Endothelial cell of umbilical vein (primary cell): ENCODE data around the gene COL16A1. TPM values are rescaled to one million over a fixed set of nuclear protein-coding genes. Genes with fewer than 3 reads are reported as not detected.

Experiments used
- BruUV-seq: library from RNA; stranded (reverse); fragments of 400-500 nt; replicated peaks from 2 replicates; lab custom pipeline; 2021; lab: Mats Ljungman, UMichigan
- CTCF ChIA-PET: fragments of 300-600, 350-600 bp; sonication (Branson Sonifier 250); formaldehyde crosslinking; loops from one replicate; lab custom pipeline; 2021; ENCODE audit warnings: antibody characterized with exemption, inconsistent platforms; lab: Charles Lee
- POLR2A ChIA-PET: fragments of 300-600, 350-600 bp; sonication (Branson Sonifier 250); formaldehyde crosslinking; loops from one replicate; lab custom pipeline; 2021; ENCODE audit warnings: antibody characterized with exemption, inconsistent platforms; lab: Charles Lee
- DNase-seq: peaks from one replicate; pipeline ENCODE4 v3.0.0-alpha.2; 2011; ENCODE audit warnings: low read depth, low spot score
- FAIRE-seq: peaks from 2 replicates; lab custom pipeline; 2011; peaks lifted over from hg19 to GRCh38; lab: Jason Lieb, UNC
- H2AFZ ChIP-seq: 2 replicates; pipeline ENCODE4 v1.6.0; 2012; ENCODE audit warnings: low read depth, low read length, control low read depth, inconsistent platforms
- H3K27ac ChIP-seq: 2 replicates; pipeline ENCODE4 v1.5.1; 2011; ENCODE audit warnings: low read depth, mild to moderate bottlenecking, control low read depth, low read length, moderate library complexity; ENCODE audit not compliant: insufficient read depth
- H3K27me3 ChIP-seq, 2 experiments: 2 replicates each; pipeline versions ENCODE4 v1.6.0 to v1.6.1; 2011; ENCODE audit warnings: low read length in 2 of 2, mixed read lengths in 1 of 2; ENCODE audit not compliant: control insufficient read depth in 2 of 2, insufficient read depth in 2 of 2
- H3K36me3 ChIP-seq, 2 experiments: 2 replicates in 1 of 2; 3 replicates in 1 of 2; pipeline ENCODE4 v1.5.1; 2011; ENCODE audit warnings: low read length in 2 of 2, mild to moderate bottlenecking in 1 of 2, moderate library complexity in 1 of 2; ENCODE audit not compliant: control insufficient read depth in 2 of 2, insufficient read depth in 2 of 2; ENCODE audit errors: extremely low read depth in 1 of 2
- H3K4me1 ChIP-seq: 3 replicates; pipeline ENCODE4 v1.5.1; 2011; ENCODE audit warnings: mild to moderate bottlenecking, low read length; ENCODE audit not compliant: control insufficient read depth, insufficient read depth; ENCODE audit errors: extremely low read depth
- H3K4me2 ChIP-seq: 2 replicates; pipeline ENCODE4 v1.6.1; 2011; ENCODE audit warnings: low read length, control low read depth, mixed read lengths; ENCODE audit not compliant: insufficient read depth
- H3K4me3 ChIP-seq, 3 experiments: fragments of 200-600 bp in 1 of 3; sonication (generic), shearing (Covaris generic) in 1 of 3; replicated peaks in 1 of 3; 2 replicates each; pipeline ENCODE4 v1.5.1; 2011 to 2016; ENCODE audit warnings: control low read depth in 3 of 3, low read length in 3 of 3, mild to moderate bottlenecking in 2 of 3, inconsistent platforms in 1 of 3, low read depth in 1 of 3, moderate library complexity in 1 of 3; ENCODE audit not compliant: insufficient read depth in 1 of 3
- H3K79me2 ChIP-seq: 2 replicates; pipeline ENCODE4 v1.6.0; 2012; ENCODE audit warnings: low read length, inconsistent platforms; ENCODE audit not compliant: control insufficient read depth, insufficient read depth
- H3K9ac ChIP-seq: replicated peaks from 2 replicates; pipeline ENCODE3; 2011; ENCODE audit warnings: low read length, control low read depth; ENCODE audit not compliant: insufficient read depth; ENCODE audit errors: extremely low read depth
- H3K9me1 ChIP-seq: replicated peaks from 3 replicates; pipeline ENCODE4 v1.6.0; 2011; ENCODE audit warnings: mild to moderate bottlenecking, low read length; ENCODE audit not compliant: control insufficient read depth, insufficient read depth; ENCODE audit errors: extremely low read depth
- H3K9me3 ChIP-seq: replicated peaks from 2 replicates; pipeline ENCODE4 v1.5.1; 2012; ENCODE audit warnings: low read length, inconsistent platforms; ENCODE audit not compliant: control insufficient read depth, insufficient read depth
- H4K20me1 ChIP-seq: replicated peaks from 2 replicates; pipeline ENCODE3; 2011; ENCODE audit warnings: mild to moderate bottlenecking, low read length; ENCODE audit not compliant: control insufficient read depth, insufficient read depth; ENCODE audit errors: extremely low read depth
- EZH2 ChIP-seq: IDR thresholded peaks from 2 replicates; pipeline ENCODE4 v1.6.1; 2012; ENCODE audit warnings: borderline replicate concordance, low read depth, mild to moderate bottlenecking, moderate library complexity, low read length, inconsistent platforms; ENCODE audit not compliant: severe bottlenecking
- FOS ChIP-seq: IDR thresholded peaks from 2 replicates; pipeline ENCODE4 v1.6.1; 2011; ENCODE audit warnings: mild to moderate bottlenecking, low read length, moderate library complexity, borderline replicate concordance; ENCODE audit not compliant: insufficient read depth
- GATA2 ChIP-seq: IDR thresholded peaks from 2 replicates; pipeline ENCODE4 v1.7.0; 2011; ENCODE audit warnings: low read depth, mild to moderate bottlenecking, moderate library complexity, mixed read lengths, low read length; ENCODE audit not compliant: insufficient read length, insufficient read depth
- JUN ChIP-seq: IDR thresholded peaks from 2 replicates; pipeline ENCODE4 v1.6.1; 2011; ENCODE audit warnings: borderline replicate concordance, low read depth; ENCODE audit not compliant: insufficient read length, insufficient read depth
- MYC ChIP-seq: IDR thresholded peaks from one replicate; pipeline ENCODE4 v1.6.1; 2011; ENCODE audit warnings: mild to moderate bottlenecking, low read depth, low read length
- POLR2A ChIP-seq: IDR thresholded peaks from 2 replicates; pipeline ENCODE4 v1.6.1; 2012; ENCODE audit warnings: low read depth, mild to moderate bottlenecking, control low read depth, low read length
- POLR2AphosphoS5 ChIP-seq: IDR thresholded peaks from 2 replicates; pipeline ENCODE4 v1.6.1; 2012; ENCODE audit warnings: low read depth, mild to moderate bottlenecking, control low read depth, low read length, moderate library complexity; ENCODE audit not compliant: insufficient read depth
- dilution Hi-C: fragments of 300-500 bp; cut with MboI; formaldehyde crosslinking; loops from one replicate; pipeline ENCODE4 v1.15.0; 2019; ENCODE audit warnings: low sequenced_read_pairs; ENCODE audit not compliant: extremely low pct_ligation_motif_present
- intact Hi-C: fragments of 100-400 bp; cut with micrococcal nuclease; formaldehyde crosslinking; loops from one replicate; pipeline ENCODE4 v1.10.0; 2022
- polyA plus RNA-seq, 4 experiments: library from polyadenylated mRNA; depleted of rRNA in 3 of 4; stranded (reverse) in 3 of 4; unstranded in 1 of 4; fragments of >200 nt; gene quantifications; 2 replicates each; pipeline versions ENCODE4 v1.2.1 to v1.2.3, GENCODE V29; 2011 to 2012; ENCODE audit warnings: missing spikeins in 1 of 4
- total RNA-seq: library from RNA; stranded (reverse); gene quantifications from 2 replicates; pipeline ENCODE4 v1.2.3, GENCODE V29; 2021
- TF ChIP-seq, protein P1 (sequence below), 2 donors: IDR thresholded peaks; 1 replicate in 1 of 2; 2 replicates in 1 of 2; pipeline ENCODE4 v1.5.1; 2011; ENCODE audit warnings: low read length in 2 of 2, mild to moderate bottlenecking in 2 of 2, moderate library complexity in 2 of 2, control low read depth in 1 of 2, inconsistent platforms in 1 of 2, low read depth in 1 of 2; ENCODE audit not compliant: insufficient read depth in 1 of 2; ENCODE audit errors: extremely low read depth in 1 of 2
- TF ChIP-seq, protein P2 (sequence below): IDR thresholded peaks from 2 replicates; pipeline ENCODE4 v1.6.1; 2011; ENCODE audit not compliant: insufficient read depth, insufficient read length

The COL16A1 gene
- total and polyA plus RNA-seq, 2 donors (not counting 3 experiments of a cell fraction or from before 2014, with no cell fraction given), result 0.68 to 1.2 TPM

DNA sequence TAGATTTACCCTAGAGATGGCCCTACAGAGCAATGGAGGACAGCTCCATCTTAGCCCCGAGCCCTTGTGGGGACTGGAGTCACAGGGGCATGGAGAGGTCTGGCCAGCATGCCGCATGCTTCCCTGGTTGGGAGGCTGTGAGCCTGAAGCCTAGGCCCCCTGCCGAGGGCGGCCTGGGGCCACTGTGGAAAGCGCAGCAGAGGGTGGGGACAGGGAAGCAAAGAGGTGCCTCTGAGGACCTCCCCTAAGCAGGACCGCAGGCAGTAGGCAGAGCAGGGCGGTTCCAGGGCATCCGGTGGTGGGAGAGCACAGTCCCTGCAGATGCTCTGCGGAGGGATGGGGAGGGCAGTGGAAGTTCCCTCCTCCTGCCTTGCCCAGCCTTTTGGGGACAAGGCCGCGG lies 32.7 kb downstream of the COL16A1 start:
- no peaks in the 10 kb centered on the region for H3K36me3 ChIP-seq
- no peak overlapping the region for H2AFZ ChIP-seq
- dilution Hi-C loops (no loop called here), intact Hi-C loops (loop anchor here (2.0 kb wide), 1 partner anchor 16 kb away; no protein-coding TSS in a partner anchor)
- H3K79me2 ChIP-seq, result no peaks in the 10 kb centered on the region
- POLR2A ChIA-PET, result no interaction called here
- CTCF ChIA-PET, result interaction anchor here (1.2 to 10.6 kb wide), 5 partner anchors 9 to 74 kb away, joined by 4 to 180 read pairs (median 10); no protein-coding TSS in a partner anchor
- H3K9ac ChIP-seq, result no peak overlapping the region
- TF ChIP-seq POLR2A (no peak), JUN (no peak), MYC (no peak), EZH2 (no peak), GATA2 (no peak), POLR2AphosphoS5 (no peak), FOS (no peak)
- TF ChIP-seq, protein P1, sequence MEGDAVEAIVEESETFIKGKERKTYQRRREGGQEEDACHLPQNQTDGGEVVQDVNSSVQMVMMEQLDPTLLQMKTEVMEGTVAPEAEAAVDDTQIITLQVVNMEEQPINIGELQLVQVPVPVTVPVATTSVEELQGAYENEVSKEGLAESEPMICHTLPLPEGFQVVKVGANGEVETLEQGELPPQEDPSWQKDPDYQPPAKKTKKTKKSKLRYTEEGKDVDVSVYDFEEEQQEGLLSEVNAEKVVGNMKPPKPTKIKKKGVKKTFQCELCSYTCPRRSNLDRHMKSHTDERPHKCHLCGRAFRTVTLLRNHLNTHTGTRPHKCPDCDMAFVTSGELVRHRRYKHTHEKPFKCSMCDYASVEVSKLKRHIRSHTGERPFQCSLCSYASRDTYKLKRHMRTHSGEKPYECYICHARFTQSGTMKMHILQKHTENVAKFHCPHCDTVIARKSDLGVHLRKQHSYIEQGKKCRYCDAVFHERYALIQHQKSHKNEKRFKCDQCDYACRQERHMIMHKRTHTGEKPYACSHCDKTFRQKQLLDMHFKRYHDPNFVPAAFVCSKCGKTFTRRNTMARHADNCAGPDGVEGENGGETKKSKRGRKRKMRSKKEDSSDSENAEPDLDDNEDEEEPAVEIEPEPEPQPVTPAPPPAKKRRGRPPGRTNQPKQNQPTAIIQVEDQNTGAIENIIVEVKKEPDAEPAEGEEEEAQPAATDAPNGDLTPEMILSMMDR (IDR thresholded peaks at IDR 0.05; ENCODE audit: extremely low read depth in 1 of 2, insufficient read depth in 1 of 2, low read depth in 1 of 2, low read length in 2 of 2), result no peak
- TF ChIP-seq, protein P2, sequence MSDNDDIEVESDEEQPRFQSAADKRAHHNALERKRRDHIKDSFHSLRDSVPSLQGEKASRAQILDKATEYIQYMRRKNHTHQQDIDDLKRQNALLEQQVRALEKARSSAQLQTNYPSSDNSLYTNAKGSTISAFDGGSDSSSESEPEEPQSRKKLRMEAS, result no peak
- H3K27ac ChIP-seq, result no peak overlapping the region
- no peaks in the 10 kb centered on the region for H3K27me3 ChIP-seq
- H3K9me3 ChIP-seq, result no peaks in the 10 kb centered on the region
- H3K4me2 ChIP-seq, result no peak overlapping the region
- DNase-seq (no peak), FAIRE-seq (no peak)
- no TSS peak for BruUV-seq
- H3K4me1 ChIP-seq, result peaks cover 13% of the 10 kb centered on the region
- H3K4me3 ChIP-seq, result no peak overlapping the region
- H4K20me1 ChIP-seq, result no peaks in the 10 kb centered on the region
- H3K9me1 ChIP-seq, result no peaks in the 10 kb centered on the region
